Peyer's patch (tissue), 4 donors: Measurements from ENCODE around the gene MCRIP1.

Source experiments
- CTCF ChIP-seq, 6 experiments: fragments of 450-650 bp in 4 of 6; fragments of 200-600 bp in 2 of 6; sonication (generic) in 1 of 6; IDR thresholded peaks; one replicate each; pipeline ENCODE4 v1.5.1; 2017 to 2019; ENCODE audit warnings: antibody characterized with exemption in 6 of 6, mild to moderate bottlenecking in 3 of 6, moderate library complexity in 1 of 6
- POLR2A ChIP-seq, 2 donors: fragments of 450-650 bp; IDR thresholded peaks; one replicate each; pipeline ENCODE4 v1.5.1; 2017; ENCODE audit warnings: antibody characterized with exemption in 2 of 2, mild to moderate bottlenecking in 2 of 2, moderate library complexity in 2 of 2

- TF ChIP-seq CTCF (IDR thresholded peaks at IDR 0.05) (no peak), POLR2A (IDR thresholded peaks at IDR 0.05) (no peak)
Observed at GRCh38 chr17:81849457-81849856, 16.4 kb upstream of the MCRIP1 start.
